Sigmoid colon (tissue), 4 donors: ENCODE results near the gene RACGAP1.

Experiments
- CTCF ChIP-seq, 4 experiments: fragments of 450-650 bp in 3 of 4; fragments of 200-600 bp in 1 of 4; IDR thresholded peaks; one replicate each; pipeline ENCODE4 v1.5.1; 2016 to 2019; ENCODE audit warnings: antibody characterized with exemption in 4 of 4, mild to moderate bottlenecking in 3 of 4, moderate library complexity in 2 of 4
- EP300 ChIP-seq, 4 donors: sonication (generic); formaldehyde crosslinking; IDR thresholded peaks; one replicate each; pipeline ENCODE4 v1.6.1; 2017; ENCODE audit warnings: antibody characterized with exemption in 4 of 4
- POLR2A ChIP-seq, 2 donors: fragments of 450-650 bp; IDR thresholded peaks; one replicate each; pipeline ENCODE4 v1.6.1; 2016; ENCODE audit warnings: antibody characterized with exemption in 2 of 2, mild to moderate bottlenecking in 2 of 2, moderate library complexity in 2 of 2
- POLR2AphosphoS5 ChIP-seq, 4 donors: sonication (generic); formaldehyde crosslinking; IDR thresholded peaks; one replicate each; pipeline ENCODE4 v1.6.1; 2017; ENCODE audit warnings: antibody characterized with exemption in 4 of 4

- TF ChIP-seq POLR2A (IDR thresholded peaks at IDR 0.05) (no peak), CTCF (IDR thresholded peaks at IDR 0.05) (no peak), EP300 (IDR thresholded peaks at IDR 0.05) (no peak), POLR2AphosphoS5 (IDR thresholded peaks at IDR 0.05) (no peak)
Measured at GRCh38 chr12:49960474-49961110, 64.7 kb downstream of the RACGAP1 start.
